PC-9 (cell line): Measurements from ENCODE around the gene MTOR. TPM values are rescaled to one million over a fixed set of nuclear protein-coding genes. Genes with fewer than 3 reads are reported as not detected.

Experiments used
- BruUV-seq: library from RNA; stranded (reverse); fragments of 400-500 nt; replicated peaks from 2 replicates; lab custom pipeline; 2021; lab: Mats Ljungman, UMichigan
- CTCF ChIA-PET: fragments of 300-600 bp; sonication (Branson Sonifier 250); formaldehyde crosslinking; loops from one replicate; lab custom pipeline; 2022; ENCODE audit warnings: antibody characterized with exemption; lab: Charles Lee
- POLR2A ChIA-PET: fragments of 300-600 bp; sonication (Branson Sonifier 250); formaldehyde crosslinking; loops from one replicate; lab custom pipeline; 2022; ENCODE audit warnings: antibody characterized with exemption; ENCODE audit not compliant: unreplicated experiment; lab: Charles Lee
- DNase-seq, 2 experiments: peaks; one replicate each; pipeline versions ENCODE4 v3.0.0 to v3.0.0-alpha.2; 2015 to 2022; ENCODE audit warnings: mixed read lengths in 1 of 2
- H2AFZ ChIP-seq: fragments of 200-600 bp; sonication (generic); 2 replicates; pipeline ENCODE4 v1.8.1; 2017; ENCODE audit warnings: antibody characterized with exemption
- H3F3A ChIP-seq: fragments of 200-600 bp; sonication (generic); 2 replicates; pipeline ENCODE4 v1.8.1; 2017; ENCODE audit warnings: antibody characterized with exemption, mild to moderate bottlenecking, low read depth; ENCODE audit not compliant: insufficient read depth
- H3K27ac ChIP-seq: fragments of 200-600 bp; sonication (generic); 2 replicates; pipeline ENCODE4 v1.6.1; 2016; ENCODE audit warnings: mixed run types
- H3K27me3 ChIP-seq: fragments of 200-600 bp; sonication (generic); 2 replicates; pipeline ENCODE4 v1.6.1; 2016; ENCODE audit warnings: low read depth, mixed run types; ENCODE audit not compliant: insufficient read depth
- H3K36me3 ChIP-seq: fragments of 200-600 bp; sonication (generic); 2 replicates; pipeline ENCODE4 v1.6.1; 2016; ENCODE audit warnings: low read depth, mixed run types
- H3K4me1 ChIP-seq: fragments of 200-600 bp; sonication (generic); replicated peaks from 2 replicates; pipeline ENCODE4 v1.6.1; 2016; ENCODE audit warnings: mixed run types; ENCODE audit not compliant: insufficient read depth
- H3K4me2 ChIP-seq: fragments of 200-600 bp; sonication (generic); 2 replicates; pipeline ENCODE4 v1.6.1; 2017; ENCODE audit warnings: mixed run types
- H3K4me3 ChIP-seq: fragments of 200-600 bp; sonication (generic); 2 replicates; pipeline ENCODE4 v1.6.1; 2016; ENCODE audit warnings: mixed run types
- H3K79me2 ChIP-seq: fragments of 200-600 bp; sonication (generic); 2 replicates; pipeline ENCODE4 v1.6.1; 2017; ENCODE audit warnings: low read depth, mixed run types
- H3K9me2 ChIP-seq: fragments of 200-600 bp; sonication (generic); 2 replicates; pipeline ENCODE4 v1.8.1; 2017; ENCODE audit warnings: mild to moderate bottlenecking; ENCODE audit not compliant: insufficient read depth
- H3K9me3 ChIP-seq: fragments of 200-600 bp; sonication (generic); 2 replicates; pipeline ENCODE4 v1.8.1; 2016; ENCODE audit warnings: low read depth; ENCODE audit not compliant: insufficient read depth
- H4K20me1 ChIP-seq: fragments of 200-600 bp; sonication (generic); 2 replicates; pipeline ENCODE4 v1.8.1; 2017; ENCODE audit not compliant: insufficient read depth
- CTCF ChIP-seq: fragments of 200-600 bp; sonication (generic); conservative IDR thresholded peaks from 2 replicates; pipeline ENCODE4 v1.6.1; 2017; ENCODE audit warnings: mixed run types, antibody characterized with exemption, mild to moderate bottlenecking, moderate library complexity
- EZH2 ChIP-seq: fragments of 200-600 bp; sonication (generic); IDR thresholded peaks from 2 replicates; pipeline ENCODE4 v1.8.0; 2017; ENCODE audit warnings: antibody characterized with exemption, low read depth
- intact Hi-C: fragments of 100-400 bp; cut with micrococcal nuclease; formaldehyde crosslinking; loops from one replicate; pipeline ENCODE4 v1.10.0; 2022; ENCODE audit not compliant: unreplicated experiment
- total RNA-seq: library from RNA; stranded (reverse); gene quantifications from 2 replicates; pipeline ENCODE4 v1.2.3, GENCODE V29; 2021

The MTOR gene
- total RNA-seq, 1 experiment from 2014 or later = 37.4 TPM

- no peaks in the 10 kb centered on the region for H3K27me3 ChIP-seq
- H3K36me3 ChIP-seq = no peaks in the 10 kb centered on the region
- intact Hi-C loops = no loop called here
- H3K9me2 ChIP-seq = no peaks in the 10 kb centered on the region
- DNase-seq = no peak
- H4K20me1 ChIP-seq = no peaks in the 10 kb centered on the region
- no peaks in the 10 kb centered on the region for H3F3A ChIP-seq
- no peak overlapping the region for H3K27ac ChIP-seq
- no peaks in the 10 kb centered on the region for H3K4me1 ChIP-seq
- POLR2A ChIA-PET = no interaction called here
- BruUV-seq = no TSS peak
- TF ChIP-seq CTCF = no peak
- TF ChIP-seq EZH2 = no peak
- no peaks in the 10 kb centered on the region for H3K79me2 ChIP-seq
- H3K4me2 ChIP-seq = no peak overlapping the region
- no peak overlapping the region for H3K4me3 ChIP-seq
- H3K9me3 ChIP-seq = no peaks in the 10 kb centered on the region
- H2AFZ ChIP-seq = no peak overlapping the region
- CTCF ChIA-PET = no interaction called here
Observed at GRCh38 chr1:11193376-11193775, 69.0 kb downstream of the MTOR start.

- DNase-seq = no peak
- Histone ChIP-seq H3K4me2 (no peak within 1 kb of the TSS), H3K27ac (no peak within 1 kb of the TSS), H3K4me1 (no peaks in the 10 kb centered on the region), H3K36me3 (no peaks in the 10 kb centered on the region), H3F3A (no peaks in the 10 kb centered on the region), H3K27me3 (no peaks in the 10 kb centered on the region), H2AFZ (no peak within 1 kb of the TSS), H4K20me1 (no peaks in the 10 kb centered on the region), H3K4me3 (no peak within 1 kb of the TSS), H3K9me3 (no peaks in the 10 kb centered on the region), H3K9me2 (no peaks in the 10 kb centered on the region), H3K79me2 (no peaks in the 10 kb centered on the region)
- ChIA-PET POLR2A (no interaction called here), CTCF (interaction anchor here (0.5 kb wide), 1 partner anchor 66 kb away, joined by 6 read pairs; no protein-coding TSS in a partner anchor)
- no TSS peak for BruUV-seq
- no peak for TF ChIP-seq CTCF
- TF ChIP-seq EZH2 = no peak
- intact Hi-C loops = no loop called here
Observed at GRCh38 chr1:11188858-11189451, 73.4 kb downstream of the MTOR start, which contains the start of gene ANGPTL7. Gene ANGPTL7 (plus strand): TSS chr1:11189355. CDS start chr1:11189580, 225 bp downstream.

GRCh38 chr1:11188381-11188780 is 74.0 kb downstream of the MTOR start:
- H3F3A ChIP-seq = no peaks in the 10 kb centered on the region
- H3K27ac ChIP-seq = no peak overlapping the region
- no peaks in the 10 kb centered on the region for H3K4me1 ChIP-seq
- DNase-seq = no peak
- no peak overlapping the region for H3K4me2 ChIP-seq
- H3K27me3 ChIP-seq = no peaks in the 10 kb centered on the region
- H3K36me3 ChIP-seq = no peaks in the 10 kb centered on the region
- ChIA-PET CTCF (no interaction called here), POLR2A (interaction anchor here (0.6 kb wide), 1 partner anchor 721 kb away, joined by 5 read pairs; no protein-coding TSS in a partner anchor)
- H3K79me2 ChIP-seq = no peaks in the 10 kb centered on the region
- BruUV-seq = no TSS peak
- no peak overlapping the region for H3K4me3 ChIP-seq
- no peaks in the 10 kb centered on the region for H4K20me1 ChIP-seq
- no peaks in the 10 kb centered on the region for H3K9me2 ChIP-seq
- intact Hi-C loops = no loop called here
- H3K9me3 ChIP-seq = no peaks in the 10 kb centered on the region
- TF ChIP-seq CTCF (no peak), EZH2 (no peak)
- no peak overlapping the region for H2AFZ ChIP-seq
